ENCODE measurements around the gene E2F8.

The E2F8 gene

GRCh38 chr11:19185036-19185435 lies 55.7 kb downstream of the E2F8 start:
- no peak for DNase-seq

DNA sequence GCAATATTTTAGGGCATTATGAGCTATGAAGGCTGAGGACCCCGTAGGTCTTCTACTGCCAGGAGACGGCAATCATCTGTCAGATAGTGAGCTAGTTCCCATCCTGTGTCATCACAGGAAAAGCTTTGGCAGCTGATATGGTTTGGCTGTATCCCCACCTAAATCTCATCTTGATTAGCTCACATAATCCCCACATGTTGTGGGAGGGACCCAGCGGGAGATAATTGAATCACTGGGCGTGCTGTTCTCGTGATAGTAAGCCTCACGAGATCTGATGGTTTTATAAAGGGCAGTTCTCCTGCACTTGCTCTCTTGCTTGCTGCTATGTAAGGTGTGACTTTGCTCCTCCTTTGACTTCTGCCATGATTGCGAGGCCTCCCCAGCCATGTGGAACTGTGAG lies 57.1 kb downstream of the E2F8 start:
- peak; percentile 39 for DNase-seq

GRCh38 chr11:19181531-19182261 lies 59.0 kb downstream of the E2F8 start:
- peak; percentile 42 for DNase-seq

DNA sequence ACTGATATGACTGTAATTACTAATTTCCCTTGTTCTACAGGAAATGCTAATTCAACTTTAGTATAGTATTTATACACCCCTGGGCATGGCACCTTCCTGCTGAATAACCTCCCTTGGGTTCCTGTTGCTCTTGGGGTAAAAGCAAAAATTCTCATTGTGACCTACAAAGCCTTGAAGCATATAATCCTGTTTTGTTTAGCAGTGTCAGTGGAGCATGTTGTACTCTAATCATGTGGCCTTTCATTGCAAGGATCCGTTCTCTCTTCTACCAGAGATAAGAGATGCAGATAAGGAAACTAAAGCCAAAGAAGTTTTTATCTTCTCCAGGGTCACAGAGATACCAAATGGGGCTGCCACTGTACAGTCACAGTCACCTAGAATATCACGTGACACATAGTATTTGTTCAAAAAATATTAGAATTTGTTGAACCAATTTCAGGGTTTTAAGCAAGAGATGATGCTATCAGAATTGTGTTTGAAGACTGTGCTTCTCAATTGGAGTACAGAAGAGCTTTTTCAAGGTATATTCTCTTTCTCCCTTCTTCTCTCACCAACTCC lies 64.0 kb downstream of the E2F8 start:
- DNase-seq: no peak
